HepG2 (cell line): ENCODE measurements around the gene ANKRD40CL. TPM values are rescaled to one million over a fixed set of nuclear protein-coding genes. Genes with fewer than 3 reads are reported as not detected.

Source experiments
- ASH2L ChIP-seq: fragments of 300-600, 200-600 bp; sonication (generic); IDR thresholded peaks from 2 replicates; pipeline ENCODE4 v1.7.0; 2017; ENCODE audit warnings: low read depth, mild to moderate bottlenecking, moderate library complexity, mixed read lengths, low read length; ENCODE audit not compliant: insufficient read length
- CBX1 ChIP-seq: IDR thresholded peaks from one replicate; pipeline ENCODE4 v1.6.1; 2016; ENCODE audit warnings: antibody characterized with exemption, low read depth
- HNF4A ChIP-seq: sonication (generic); formaldehyde crosslinking; IDR thresholded peaks from 2 replicates; pipeline ENCODE4 v1.4.0; 2020; ENCODE audit warnings: missing genetic modification reagents
- KDM3A ChIP-seq: IDR thresholded peaks from 2 replicates; pipeline ENCODE4 v1.6.1; 2018; ENCODE audit warnings: low read depth, missing compliant biosample characterization
- MTF2 ChIP-seq: sonication (generic); formaldehyde crosslinking; IDR thresholded peaks from 2 replicates; pipeline ENCODE4 v1.5.0; 2020; ENCODE audit warnings: missing genetic modification reagents, borderline replicate concordance
- NR2C2 ChIP-seq: sonication (generic); formaldehyde crosslinking; IDR thresholded peaks from 2 replicates; pipeline ENCODE4 v1.4.0; 2020; ENCODE audit warnings: missing genetic modification reagents, mild to moderate bottlenecking, moderate library complexity, borderline replicate concordance
- NRL ChIP-seq: sonication (generic); formaldehyde crosslinking; IDR thresholded peaks from 2 replicates; pipeline ENCODE4 v1.5.0; 2020; ENCODE audit warnings: missing genetic modification reagents, mild to moderate bottlenecking, moderate library complexity, borderline replicate concordance
- RBM22 ChIP-seq: fragments of 200-400 bp; formaldehyde crosslinking; optimal IDR thresholded peaks from 2 replicates; pipeline ENCODE3; 2017; ENCODE audit warnings: mild to moderate bottlenecking, low read length, moderate library complexity
- RORA ChIP-seq: sonication (generic); formaldehyde crosslinking; IDR thresholded peaks from 2 replicates; pipeline ENCODE4 v1.5.0; 2020; ENCODE audit warnings: mild to moderate bottlenecking, missing genetic modification reagents, moderate library complexity
- SP4 ChIP-seq: sonication (generic); formaldehyde crosslinking; IDR thresholded peaks from 2 replicates; pipeline ENCODE4 v1.8.1; 2023; ENCODE audit warnings: mild to moderate bottlenecking, missing genetic modification reagents
- TBL1XR1 ChIP-seq: fragments of 150-350 bp; IDR thresholded peaks from 2 replicates; pipeline ENCODE4 v1.6.1; 2014; ENCODE audit warnings: borderline replicate concordance, low read length; ENCODE audit not compliant: partially characterized antibody
- THRA ChIP-seq: sonication (generic); formaldehyde crosslinking; IDR thresholded peaks from 2 replicates; pipeline ENCODE4 v1.4.0; 2020; ENCODE audit warnings: missing genetic modification reagents, borderline replicate concordance
- TP53 ChIP-seq: sonication (generic); formaldehyde crosslinking; conservative IDR thresholded peaks from 2 replicates; pipeline ENCODE4 v1.4.0; 2020; ENCODE audit warnings: missing genetic modification reagents
- ZMYM3 ChIP-seq: sonication (generic); formaldehyde crosslinking; IDR thresholded peaks from 2 replicates; pipeline ENCODE4 v1.5.1; 2020; ENCODE audit warnings: mild to moderate bottlenecking, missing genetic modification reagents
- ZNF121 ChIP-seq: sonication (generic); formaldehyde crosslinking; IDR thresholded peaks from 2 replicates; pipeline ENCODE4 v1.5.0; 2020; ENCODE audit warnings: mild to moderate bottlenecking, missing genetic modification reagents
- ZNF180 ChIP-seq: sonication (generic); formaldehyde crosslinking; IDR thresholded peaks from 2 replicates; pipeline ENCODE4 v1.4.0; 2020; ENCODE audit warnings: low read depth, missing genetic modification reagents, borderline replicate concordance
- ZNF224 ChIP-seq: sonication (generic); formaldehyde crosslinking; IDR thresholded peaks from 2 replicates; pipeline ENCODE4 v1.5.0; 2020; ENCODE audit warnings: mild to moderate bottlenecking, missing genetic modification reagents
- ZNF225 ChIP-seq: sonication (generic); formaldehyde crosslinking; IDR thresholded peaks from 2 replicates; pipeline ENCODE4 v1.4.0; 2020; ENCODE audit warnings: mild to moderate bottlenecking, missing genetic modification reagents
- ZNF547 ChIP-seq: sonication (generic); formaldehyde crosslinking; IDR thresholded peaks from 2 replicates; pipeline ENCODE4 v1.5.1; 2020; ENCODE audit warnings: mild to moderate bottlenecking, missing genetic modification reagents
- ZNF598 ChIP-seq: sonication (generic); formaldehyde crosslinking; IDR thresholded peaks from 2 replicates; pipeline ENCODE4 v1.5.1; 2020; ENCODE audit warnings: mild to moderate bottlenecking, missing genetic modification reagents, borderline replicate concordance
- polyA plus RNA-seq, 8 experiments: library from polyadenylated mRNA; depleted of rRNA in 3 of 8; stranded (reverse) in 7 of 8; unstranded in 1 of 8; fragments of >200 nt; fragmentation: Illumina TruSeq in 4 of 8; extraction: Trizol in 4 of 8; gene quantifications; 2 replicates each; pipeline versions ENCODE4 v1.2.1 to v1.2.3, GENCODE V29; 2011 to 2016; ENCODE audit warnings: low read depth in 4 of 8, missing spikeins in 1 of 8, mixed read lengths in 1 of 8; ENCODE audit not compliant: insufficient read depth in 1 of 8
- total RNA-seq, 5 experiments: library from RNA; depleted of rRNA; stranded (reverse); fragments of >200 nt; fragmentation: Illumina TruSeq; extraction: Trizol; gene quantifications; 2 replicates each; pipeline ENCODE4 v1.2.3, GENCODE V29; 2016; ENCODE audit warnings: low read depth in 1 of 5
- TF ChIP-seq, protein P1 (sequence below): IDR thresholded peaks from 2 replicates; pipeline ENCODE4 v1.6.1; 2016; ENCODE audit warnings: mild to moderate bottlenecking
- TF ChIP-seq, protein P2 (sequence below): sonication (generic); IDR thresholded peaks from 2 replicates; pipeline ENCODE4 v1.6.1; 2016; ENCODE audit warnings: low read depth, borderline replicate concordance
- TF ChIP-seq, protein P3 (sequence below): sonication (generic); formaldehyde crosslinking; IDR thresholded peaks from 2 replicates; pipeline ENCODE4 v1.5.0; 2020; ENCODE audit warnings: missing genetic modification reagents, mild to moderate bottlenecking, borderline replicate concordance
- TF ChIP-seq, protein P4 (sequence below): sonication (generic); formaldehyde crosslinking; IDR thresholded peaks from 2 replicates; pipeline ENCODE4 v1.4.0; 2020; ENCODE audit warnings: missing genetic modification reagents

The ANKRD40CL gene
- total and polyA plus RNA-seq, 2 of the 13 experiments (the other 11 are each of a cell fraction or from before 2014, with no cell fraction given) = 0.03 to 0.11 TPM

DNA sequence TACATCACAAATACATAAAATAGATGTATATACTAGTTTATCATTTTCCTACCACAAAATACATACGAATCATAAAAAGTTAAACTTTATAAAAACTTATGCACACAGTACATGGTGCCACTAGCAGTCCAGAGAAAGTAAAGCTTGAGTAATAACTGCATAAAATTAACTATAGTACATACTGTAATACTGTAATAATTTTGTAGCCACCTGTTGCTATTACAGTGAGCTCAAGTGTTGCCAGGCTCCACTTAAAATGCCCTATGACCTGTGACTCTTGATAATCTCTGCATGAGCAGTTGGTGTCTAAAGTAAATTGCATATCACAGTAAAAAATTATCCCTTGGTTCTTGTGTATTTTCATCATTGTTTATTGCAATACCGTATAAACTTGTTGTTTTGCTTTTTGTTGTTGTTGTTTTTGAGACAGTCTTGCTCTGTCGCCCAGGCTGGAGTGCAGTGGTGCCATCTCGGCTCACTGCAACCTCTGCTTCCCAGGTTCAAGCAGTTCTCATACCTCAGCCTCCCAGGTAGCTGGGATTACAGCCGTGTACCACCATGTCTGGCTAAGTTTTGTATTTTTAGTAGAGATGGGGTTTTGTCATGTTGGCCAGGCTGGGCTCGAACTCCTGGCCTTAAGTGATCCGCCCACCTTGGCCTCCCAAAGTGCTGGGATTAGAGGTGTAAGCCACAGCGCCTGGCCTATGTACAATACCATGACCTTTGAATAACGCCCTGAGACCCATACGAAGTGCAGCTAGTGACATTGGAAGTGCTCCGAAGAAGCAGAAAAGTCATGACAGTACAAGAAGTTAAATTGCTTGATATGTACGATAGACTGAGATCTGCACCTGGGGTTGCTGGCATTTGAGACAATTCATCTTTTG, 41.3 kb downstream of the ANKRD40CL start (continued):
- TF ChIP-seq, protein P1, sequence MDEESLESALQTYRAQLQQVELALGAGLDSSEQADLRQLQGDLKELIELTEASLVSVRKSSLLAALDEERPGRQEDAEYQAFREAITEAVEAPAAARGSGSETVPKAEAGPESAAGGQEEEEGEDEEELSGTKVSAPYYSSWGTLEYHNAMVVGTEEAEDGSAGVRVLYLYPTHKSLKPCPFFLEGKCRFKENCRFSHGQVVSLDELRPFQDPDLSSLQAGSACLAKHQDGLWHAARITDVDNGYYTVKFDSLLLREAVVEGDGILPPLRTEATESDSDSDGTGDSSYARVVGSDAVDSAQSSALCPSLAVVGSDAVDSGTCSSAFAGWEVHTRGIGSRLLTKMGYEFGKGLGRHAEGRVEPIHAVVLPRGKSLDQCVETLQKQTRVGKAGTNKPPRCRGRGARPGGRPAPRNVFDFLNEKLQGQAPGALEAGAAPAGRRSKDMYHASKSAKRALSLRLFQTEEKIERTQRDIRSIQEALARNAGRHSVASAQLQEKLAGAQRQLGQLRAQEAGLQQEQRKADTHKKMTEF (CRISPR knock-in tag) = no peak
- TF ChIP-seq KDM3A (CRISPR knock-in tag) (no peak), TBL1XR1 (no peak), ZNF121 (peak; percentile 37; the same call in 1 of the 2 replicates), ZNF598 (no peak), NRL (CRISPR knock-in tag) (0 out of 2 replicates have a peak, but pooled peaks have one; percentile 41), MTF2 (no peak), RORA (CRISPR knock-in tag) (no peak), TP53 (no peak), ASH2L (no peak), HNF4A (CRISPR knock-in tag) (0 out of 2 replicates have a peak, but pooled peaks have one; percentile 21), RBM22 (peak; percentile 30), ZMYM3 (CRISPR knock-in tag) (no peak), SP4 (CRISPR knock-in tag) (no peak), ZNF180 (CRISPR knock-in tag) (no peak), ZNF224 (CRISPR knock-in tag) (no peak), THRA (CRISPR knock-in tag) (no peak), NR2C2 (CRISPR knock-in tag) (0 out of 2 replicates have a peak, but pooled peaks have one; percentile 29), ZNF225 (CRISPR knock-in tag) (no peak), ZNF547 (CRISPR knock-in tag) (no peak), CBX1 (no peak)
- TF ChIP-seq, protein P2, sequence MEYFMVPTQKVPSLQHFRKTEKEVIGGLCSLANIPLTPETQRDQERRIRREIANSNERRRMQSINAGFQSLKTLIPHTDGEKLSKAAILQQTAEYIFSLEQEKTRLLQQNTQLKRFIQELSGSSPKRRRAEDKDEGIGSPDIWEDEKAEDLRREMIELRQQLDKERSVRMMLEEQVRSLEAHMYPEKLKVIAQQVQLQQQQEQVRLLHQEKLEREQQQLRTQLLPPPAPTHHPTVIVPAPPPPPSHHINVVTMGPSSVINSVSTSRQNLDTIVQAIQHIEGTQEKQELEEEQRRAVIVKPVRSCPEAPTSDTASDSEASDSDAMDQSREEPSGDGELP = no peak
- TF ChIP-seq, protein P3, sequence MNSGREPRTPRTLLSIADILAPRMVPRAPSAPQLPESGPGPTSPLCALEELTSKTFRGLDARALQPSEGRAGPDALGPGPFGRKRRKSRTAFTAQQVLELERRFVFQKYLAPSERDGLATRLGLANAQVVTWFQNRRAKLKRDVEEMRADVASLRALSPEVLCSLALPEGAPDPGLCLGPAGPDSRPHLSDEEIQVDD (CRISPR knock-in tag) = no peak
- TF ChIP-seq, protein P4, sequence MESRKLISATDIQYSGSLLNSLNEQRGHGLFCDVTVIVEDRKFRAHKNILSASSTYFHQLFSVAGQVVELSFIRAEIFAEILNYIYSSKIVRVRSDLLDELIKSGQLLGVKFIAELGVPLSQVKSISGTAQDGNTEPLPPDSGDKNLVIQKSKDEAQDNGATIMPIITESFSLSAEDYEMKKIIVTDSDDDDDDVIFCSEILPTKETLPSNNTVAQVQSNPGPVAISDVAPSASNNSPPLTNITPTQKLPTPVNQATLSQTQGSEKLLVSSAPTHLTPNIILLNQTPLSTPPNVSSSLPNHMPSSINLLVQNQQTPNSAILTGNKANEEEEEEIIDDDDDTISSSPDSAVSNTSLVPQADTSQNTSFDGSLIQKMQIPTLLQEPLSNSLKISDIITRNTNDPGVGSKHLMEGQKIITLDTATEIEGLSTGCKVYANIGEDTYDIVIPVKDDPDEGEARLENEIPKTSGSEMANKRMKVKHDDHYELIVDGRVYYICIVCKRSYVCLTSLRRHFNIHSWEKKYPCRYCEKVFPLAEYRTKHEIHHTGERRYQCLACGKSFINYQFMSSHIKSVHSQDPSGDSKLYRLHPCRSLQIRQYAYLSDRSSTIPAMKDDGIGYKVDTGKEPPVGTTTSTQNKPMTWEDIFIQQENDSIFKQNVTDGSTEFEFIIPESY (CRISPR knock-in tag) = peak; percentile 91
